GM18520 (cell line): ENCODE results near the gene SMIM24.
"Not testable (repeated sequence)": the region's sequence is repeated elsewhere in the genome, so short reads cannot be mapped to it uniquely, and the experiment has no call there.

Experiments
- ATAC-seq: cut with Tn5 transposase; IDR thresholded peaks from one replicate; pipeline ENCODE4 v1.9.1; 2021; ENCODE audit not compliant: unreplicated experiment

SMIM24 gene

DNA sequence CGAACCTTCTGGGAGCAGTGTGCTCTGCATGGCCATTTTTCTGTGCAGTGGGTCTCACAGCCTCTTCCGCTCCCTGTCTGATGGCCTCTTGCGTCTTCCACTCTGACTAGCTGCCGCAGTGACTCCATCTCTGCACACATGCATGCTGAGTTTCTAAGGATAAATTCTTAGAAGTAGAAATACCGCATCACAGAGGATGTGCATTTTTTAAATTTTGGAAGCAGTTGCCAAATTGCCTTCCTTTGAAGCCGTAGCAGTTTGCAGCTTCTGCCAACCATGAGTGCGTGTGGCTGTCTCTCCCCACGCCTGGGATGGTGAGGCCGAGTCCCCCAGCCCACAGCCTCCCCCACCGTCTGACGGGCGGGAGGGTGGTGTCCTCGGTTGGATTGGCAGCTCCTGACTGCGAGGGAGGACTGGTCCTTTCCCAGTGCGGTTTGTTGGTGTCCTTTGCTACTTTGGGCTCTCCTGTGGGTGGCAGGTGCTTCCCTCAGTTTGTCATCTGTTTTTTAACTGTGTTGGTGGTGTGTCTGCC, 35.6 kb upstream of the SMIM24 start:
- ATAC-seq: no peak

DNA sequence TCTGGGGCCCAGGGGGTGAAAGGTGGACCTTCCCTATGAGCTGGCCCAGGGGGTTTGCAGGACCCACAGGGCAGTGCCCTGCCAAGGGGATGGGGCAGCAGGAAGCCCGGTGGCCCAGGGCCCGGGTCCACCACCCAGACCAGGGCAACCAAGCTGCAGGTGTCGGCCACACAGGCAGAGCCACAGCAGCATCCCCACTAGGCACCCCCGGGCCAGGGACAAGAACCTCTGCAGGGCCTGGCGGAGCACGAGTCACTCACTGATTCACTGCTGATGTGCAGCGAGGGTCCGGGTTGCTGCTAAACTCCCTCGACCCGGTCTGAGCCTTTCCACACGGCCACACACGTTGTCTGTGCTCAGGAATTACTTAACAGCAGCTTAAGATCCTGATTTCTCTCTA, 34.6 kb upstream of the SMIM24 start:
- no peak for ATAC-seq

DNA sequence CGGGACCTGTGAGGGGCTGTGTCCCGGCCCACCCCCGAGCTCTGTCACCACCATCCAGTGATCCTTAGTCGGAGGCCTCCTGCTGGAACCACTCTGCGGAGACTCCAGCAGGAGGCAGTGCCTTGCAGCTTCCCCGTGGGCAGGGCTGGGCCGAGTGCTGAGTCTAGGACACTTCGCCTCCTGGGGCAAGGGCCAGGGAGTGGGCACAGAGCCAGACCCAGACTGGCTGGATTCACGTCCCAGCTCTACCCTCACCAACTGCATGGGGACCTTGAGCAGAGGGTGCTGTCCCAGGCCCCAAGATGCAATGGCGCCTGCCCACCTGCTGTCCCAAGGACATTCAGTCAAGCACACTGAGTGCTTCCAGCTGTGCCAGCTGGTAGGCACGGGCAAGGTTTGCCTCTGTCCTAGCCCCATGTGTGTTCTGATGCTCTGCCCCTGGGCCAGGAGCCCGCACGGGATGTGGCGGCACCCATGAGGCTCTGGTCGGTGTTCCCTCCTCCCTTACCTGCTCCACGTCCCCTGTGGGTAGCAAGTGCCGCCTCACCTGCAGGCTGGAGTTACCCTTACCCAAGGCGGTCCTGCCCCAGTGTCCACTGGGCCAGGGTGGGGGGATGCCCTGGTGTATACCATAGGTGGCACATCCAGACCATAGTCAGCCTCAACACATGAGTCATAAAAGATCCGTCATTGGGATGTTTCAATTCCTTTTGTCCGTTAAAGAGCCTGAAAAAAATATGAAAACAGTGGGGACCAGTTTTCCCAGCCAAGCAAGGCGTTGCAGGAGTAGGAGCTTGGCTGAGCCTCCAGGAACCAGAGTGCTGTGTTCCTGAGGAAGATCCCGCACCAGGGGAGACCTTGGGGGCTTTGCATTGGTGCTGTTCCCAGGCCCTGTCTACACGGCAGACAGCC, 33.2 kb upstream of the SMIM24 start:
- ATAC-seq: no peak

DNA sequence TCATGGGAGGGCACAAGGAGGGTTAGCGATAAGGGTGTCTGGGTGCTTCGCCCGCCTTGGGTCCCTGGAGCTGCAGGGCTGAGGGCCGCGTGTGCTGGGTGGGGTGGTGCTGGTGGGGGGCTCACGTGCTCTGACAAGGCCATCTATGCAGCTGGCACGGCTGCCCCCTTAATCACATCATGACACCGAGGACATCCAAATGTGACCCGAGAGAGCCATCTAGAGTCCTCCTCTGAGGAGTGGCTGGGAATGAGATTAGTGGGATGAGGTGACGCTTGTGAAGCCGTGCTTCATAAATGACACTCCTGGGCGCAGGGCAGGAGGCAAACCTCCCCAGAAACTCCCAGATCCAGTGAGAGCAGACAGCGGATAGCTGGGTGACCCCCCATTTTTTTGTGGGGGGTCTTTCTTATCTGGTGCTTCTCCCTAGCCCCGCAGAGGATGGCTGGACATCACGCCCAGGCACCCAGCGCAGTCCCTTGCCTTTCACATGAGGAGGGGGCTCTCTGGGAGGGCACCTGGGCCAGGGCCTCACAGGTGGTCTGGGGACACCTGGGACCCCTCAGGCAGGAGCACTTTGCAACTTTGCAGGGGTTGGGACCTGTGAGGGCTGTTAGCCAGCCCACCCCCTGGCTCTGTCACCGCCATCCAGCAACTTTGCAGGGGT, 32.4 kb upstream of the SMIM24 start:
- ATAC-seq: no peak

DNA sequence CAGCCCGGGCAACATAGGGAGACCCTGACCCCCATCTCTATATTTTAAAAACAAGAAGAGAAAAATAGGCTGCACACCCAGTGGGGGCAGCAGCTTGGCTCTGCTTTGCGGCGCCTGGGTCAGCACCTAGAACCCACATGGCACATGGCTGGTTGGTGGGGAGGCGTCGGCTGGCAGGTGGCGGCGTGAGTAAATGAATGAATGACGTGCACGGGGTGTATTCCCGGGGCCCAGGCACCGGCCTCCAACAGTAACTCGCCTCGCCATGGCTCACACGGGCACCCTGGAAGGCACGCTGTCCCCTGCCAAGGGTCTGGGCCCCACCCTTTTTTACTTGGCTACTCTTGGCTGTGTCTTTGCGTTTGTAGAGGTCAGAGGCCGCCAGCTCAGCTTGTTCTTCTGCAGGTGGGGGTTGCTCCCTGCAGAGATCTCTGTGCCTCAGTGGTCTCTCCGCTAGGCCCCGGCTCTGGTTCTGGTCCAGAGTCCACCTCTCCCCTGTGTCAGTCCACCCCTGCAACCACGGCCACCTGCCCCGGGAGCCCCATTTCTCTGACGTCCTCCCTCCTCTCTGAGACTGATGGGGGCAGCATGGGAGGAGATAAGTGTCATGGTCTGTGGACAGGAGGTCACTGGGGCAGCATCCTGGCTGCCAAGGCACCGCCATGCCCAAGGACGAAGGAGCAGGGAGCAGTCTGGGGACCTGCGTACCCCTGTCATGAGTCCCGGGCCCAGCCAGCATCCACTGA, 31.4 kb upstream of the SMIM24 start:
- no peak for ATAC-seq

DNA sequence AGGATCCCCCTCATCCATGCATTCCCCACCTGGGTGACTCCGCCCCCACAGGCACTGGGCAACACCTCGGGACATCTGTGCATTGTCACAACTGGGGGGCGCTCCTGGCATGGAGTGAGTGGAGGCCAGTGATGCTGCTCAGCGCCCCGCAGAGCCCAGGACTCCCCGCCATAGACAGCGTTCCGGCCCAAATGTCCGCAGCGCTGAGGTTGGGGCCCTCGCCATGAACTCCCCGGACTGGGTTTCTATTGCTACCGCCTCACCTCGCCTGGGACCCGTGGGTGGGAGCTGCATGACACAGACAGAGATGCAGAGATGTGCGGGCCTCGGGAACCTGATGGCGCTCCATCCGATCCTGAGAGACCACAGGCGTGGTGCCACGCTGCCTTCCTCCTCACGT, 30.4 kb upstream of the SMIM24 start:
- no peak for ATAC-seq

DNA sequence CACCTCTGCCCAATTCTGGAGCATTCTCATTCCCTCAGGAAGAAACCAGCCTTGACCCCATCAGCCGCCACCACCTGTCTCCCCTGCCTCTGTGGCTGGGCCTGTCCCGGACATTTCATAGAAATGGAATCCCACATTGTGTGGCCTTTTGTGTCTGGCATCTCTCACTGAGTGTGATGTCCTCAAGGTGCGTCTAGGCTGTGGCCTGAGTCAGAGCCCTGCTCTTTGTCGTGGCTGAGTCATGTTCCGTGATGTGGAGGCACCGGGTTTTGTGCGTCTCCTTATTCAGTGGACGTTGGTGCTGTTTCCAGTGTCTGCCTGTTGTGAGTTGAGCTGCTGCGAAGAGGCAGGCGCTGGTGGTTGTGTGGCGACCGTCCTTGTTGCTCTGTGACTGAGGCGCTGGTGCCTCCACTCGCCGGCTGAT, 29.3 kb upstream of the SMIM24 start:
- no peak for ATAC-seq

DNA sequence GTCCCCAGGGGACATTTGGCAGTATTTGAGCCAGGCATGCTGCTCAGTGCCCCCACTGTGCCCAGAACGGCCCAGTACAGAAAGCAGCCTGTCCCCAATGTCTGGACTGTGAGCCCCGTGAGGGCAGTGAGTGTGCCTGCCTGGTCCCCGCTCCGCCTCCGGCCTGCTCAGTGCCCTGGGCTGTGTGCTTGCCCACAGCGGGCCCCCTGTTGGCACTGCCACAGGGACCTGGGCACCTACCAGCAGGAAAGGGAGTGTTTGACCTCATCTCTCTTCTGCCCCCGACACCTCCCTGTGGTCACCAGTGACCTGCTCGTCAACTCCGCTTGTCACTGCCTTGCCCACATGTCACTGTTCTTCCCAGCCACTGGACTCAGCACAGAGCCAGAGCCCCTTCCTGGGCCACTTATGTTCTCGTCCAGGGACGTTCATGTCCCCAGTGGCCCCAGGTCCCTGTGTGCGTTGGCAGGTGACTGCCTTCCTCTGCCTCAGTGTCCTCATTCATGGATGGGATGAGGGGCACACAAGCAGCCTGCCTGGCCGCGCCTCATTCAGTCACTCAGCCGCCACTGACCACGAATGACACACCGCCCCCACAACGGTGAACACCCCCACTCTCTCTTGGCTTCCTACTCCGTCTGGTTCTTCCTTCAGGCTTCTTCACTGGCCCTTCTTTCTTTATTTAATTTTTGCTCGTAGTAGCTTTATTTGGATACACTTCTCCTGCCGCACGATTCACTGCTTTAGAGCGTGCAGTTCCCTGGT, 28.6 kb upstream of the SMIM24 start:
- ATAC-seq: no peak

DNA sequence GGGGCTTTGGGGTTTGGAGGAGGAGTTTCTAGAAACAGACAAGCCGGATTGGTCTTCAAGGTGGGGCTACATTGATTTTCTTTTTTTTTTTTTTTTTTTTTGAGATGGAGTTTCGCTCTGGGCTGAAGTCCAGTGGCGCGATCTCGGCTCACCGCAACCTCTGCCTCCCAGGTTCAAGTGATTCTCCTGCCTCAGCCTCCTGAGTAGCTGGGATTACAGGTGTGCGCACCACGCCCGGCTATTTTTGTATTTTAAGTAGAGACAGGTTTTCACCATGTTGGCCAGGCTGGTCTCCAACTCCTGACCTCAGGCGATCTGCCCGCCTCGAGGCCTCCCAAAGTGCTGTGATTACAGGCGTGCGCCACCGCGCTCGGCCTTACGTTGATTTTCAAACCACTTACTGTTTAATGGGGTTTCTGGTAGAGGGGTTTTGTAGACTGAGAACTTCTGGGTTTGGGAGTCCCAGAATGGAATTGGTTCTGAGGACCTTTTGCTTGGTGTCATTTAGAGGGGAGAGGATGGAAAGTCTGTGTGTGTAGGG, 27.9 kb upstream of the SMIM24 start:
- not testable (repeated sequence) for ATAC-seq

DNA sequence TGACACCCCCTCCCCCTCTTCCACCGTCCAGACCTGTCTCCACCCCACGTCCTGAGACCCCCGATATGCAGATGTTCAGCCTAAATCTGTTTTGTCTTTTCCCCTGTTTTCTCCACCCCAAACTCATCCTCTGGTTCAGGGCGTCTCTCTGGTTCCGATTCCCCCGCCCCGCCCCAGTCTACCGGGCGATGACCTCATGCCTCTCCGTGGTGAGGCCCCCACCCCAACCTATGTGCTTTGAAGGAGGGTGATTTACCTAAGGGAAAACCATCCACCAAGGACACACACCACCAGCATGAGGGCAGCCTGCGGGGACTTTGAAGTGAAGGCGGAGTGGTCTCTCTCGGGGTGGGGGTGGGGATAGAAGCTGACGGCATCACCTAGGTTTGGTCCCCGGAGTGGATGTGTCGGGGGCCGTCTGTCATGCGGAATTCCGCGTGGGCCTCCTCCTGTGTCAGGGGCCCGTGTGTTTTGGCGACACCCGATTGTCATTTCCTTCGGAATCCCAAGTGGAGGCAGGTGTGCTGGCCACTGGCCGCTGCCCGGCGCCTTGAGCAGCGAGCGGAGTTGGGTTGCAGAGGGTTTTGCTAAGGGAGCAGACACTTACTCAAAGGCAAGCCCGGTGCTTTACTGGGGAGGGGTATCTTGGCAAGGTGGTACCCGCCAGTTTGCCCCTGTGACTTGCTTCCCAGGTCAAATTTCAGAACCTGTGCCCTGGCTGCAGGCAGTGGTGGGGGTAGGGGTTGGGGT, 27.2 kb upstream of the SMIM24 start:
- ATAC-seq: no peak

DNA sequence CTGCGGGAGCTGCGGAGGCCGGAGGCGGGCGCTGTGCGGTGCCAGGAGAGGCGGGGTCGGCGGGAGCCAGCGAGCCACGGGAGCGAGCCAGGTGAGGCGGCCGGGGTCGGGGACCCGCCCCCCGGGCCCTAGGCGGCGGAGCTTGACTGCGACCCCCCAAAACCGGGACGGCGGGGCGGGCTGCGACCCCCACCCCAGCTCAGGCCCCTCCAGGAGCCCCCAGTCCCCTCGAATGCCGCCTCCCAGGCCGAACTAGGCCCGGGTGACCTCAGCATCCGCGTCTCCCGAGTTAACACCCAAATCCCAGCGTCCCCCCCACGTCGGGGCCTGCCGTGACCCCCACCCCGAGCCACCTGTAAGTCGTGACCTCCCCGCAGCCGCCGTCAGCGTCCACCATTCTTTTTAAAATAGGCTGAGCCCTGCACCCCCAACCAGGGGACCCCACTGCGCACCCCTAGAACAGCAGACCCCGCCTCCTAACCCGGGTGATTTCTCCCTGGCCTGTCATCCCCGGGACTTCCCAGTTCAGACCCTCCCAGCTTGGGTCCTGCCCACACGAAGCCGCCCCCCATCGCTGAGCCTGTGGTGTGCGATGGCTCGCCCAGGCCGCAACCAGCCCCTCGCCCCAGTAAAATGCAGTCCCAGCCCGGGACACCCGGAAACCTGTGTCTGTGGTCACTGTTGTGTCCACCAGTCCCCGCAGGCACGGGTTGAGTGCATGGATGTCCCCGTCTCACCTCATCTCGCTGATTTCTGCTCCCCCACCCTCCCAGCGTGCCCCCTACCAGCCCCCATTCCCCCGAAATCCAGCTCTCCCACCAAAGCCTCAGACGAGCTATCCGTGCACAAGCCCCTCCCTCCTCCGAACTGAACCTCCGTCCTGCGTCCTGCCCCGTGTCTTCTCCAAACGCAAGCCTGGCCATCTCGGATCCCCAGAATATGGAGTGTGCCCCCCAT, 26.3 kb upstream of the SMIM24 start:
- no peak for ATAC-seq

DNA sequence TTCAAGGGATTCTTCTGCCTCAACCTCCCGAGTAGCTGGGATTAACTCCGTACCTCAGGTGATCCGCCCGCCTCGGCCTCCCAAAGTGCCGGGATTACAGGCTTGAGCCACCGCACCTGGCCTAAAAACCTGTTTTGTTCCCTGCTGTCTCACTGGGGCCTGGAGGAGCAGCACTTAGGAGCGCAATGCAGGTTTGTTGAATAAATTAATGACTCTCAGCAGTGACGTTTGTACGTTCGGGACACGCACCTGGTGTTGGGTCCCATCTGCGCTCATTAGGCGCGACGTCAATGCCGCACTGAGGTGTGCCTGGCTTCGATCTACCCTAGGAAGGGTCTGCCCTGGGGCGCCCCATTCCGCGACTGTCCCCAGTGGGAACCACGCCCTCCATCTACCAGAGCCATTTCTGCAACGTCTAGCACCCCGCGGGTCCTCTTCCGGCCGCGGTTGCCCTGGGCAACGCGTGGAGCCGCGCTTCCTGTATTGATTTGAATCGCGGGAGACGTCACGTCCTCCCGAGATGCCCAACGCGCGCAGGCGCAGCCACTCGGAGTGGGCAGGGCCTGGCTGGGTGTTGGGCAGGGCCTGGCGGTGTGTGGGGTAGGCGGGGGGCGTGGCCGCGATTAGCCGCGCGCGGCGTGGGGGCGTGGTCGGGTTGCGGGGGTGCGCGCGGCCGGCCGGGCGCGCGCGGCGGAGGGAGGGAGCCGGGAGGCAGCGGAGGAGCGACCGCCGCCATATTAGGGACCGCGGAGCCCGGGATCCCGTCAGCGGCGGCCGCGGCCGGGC, 25.5 kb upstream of the SMIM24 start, which contains the start of gene FZR1:
Gene FZR1 (plus strand): TSS at position 714 of the 786 bp plus-strand sequence. CDS start 16,679 bp downstream, outside the sequence.
- ATAC-seq: peak; percentile 87

DNA sequence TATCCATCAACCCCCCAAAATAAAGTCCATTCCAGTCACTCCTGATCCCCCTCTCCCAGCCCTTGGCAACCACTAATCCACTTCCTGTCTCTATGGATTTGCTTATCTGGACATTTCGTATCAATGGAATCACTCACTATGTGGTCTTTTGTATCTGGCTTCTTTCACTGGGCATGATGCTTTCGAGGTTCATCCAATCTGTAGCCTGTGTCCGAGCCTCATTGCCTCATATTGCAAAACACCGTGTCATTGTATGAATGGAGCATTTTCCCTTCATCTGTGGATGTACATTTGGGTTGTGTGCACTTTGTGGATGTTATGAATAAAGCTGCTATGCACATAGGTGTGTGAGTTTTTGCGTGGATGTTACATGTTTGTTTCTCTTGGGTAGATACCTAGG, 24.4 kb upstream of the SMIM24 start:
- no peak for ATAC-seq

DNA sequence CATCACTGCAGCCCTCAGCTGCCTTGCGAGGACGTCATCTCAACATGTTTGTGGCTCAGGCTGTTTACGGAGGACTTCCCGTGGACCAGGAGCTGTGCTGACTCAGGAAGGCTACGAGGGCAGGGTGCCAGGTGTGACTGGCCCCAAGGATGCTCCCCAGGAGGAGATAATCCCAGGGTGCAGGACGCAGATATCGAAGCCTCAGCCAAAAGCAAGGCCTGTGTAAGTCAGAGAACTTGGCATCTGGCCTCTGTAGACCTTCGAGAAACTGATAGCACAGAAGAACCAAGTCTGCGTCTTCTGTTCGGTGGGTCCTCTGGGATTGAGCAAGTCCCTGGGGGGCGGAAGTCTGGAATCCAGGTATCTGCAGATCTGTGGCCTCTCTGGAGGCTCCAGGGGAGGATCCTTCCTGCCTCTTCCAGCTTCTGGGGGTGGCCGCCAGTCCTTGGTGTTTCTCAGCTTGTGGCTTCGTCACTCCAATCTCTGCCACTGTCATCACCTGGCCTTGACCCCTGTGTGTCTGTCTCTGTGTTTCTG, 22.8 kb upstream of the SMIM24 start:
- no peak for ATAC-seq

DNA sequence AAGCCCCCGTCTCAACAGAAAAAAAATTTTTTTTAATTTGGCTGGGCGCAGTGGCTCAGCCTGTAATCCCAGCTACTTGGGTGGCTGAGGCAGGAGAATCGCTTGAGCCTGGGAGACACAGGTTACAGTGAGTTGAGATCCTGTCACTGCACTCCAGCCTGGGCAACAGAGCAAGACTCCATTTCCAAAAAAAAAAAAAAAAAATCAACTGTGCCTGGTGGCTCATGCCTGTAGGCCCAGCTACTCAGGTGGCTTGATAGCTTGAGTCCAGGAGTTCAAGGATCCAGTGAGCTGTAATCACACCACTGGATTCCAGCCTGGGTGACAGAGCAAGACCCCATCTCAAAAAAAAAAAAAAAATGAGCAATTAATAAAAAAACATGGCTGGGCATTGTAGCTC, 21.5 kb upstream of the SMIM24 start:
- ATAC-seq: no peak

DNA sequence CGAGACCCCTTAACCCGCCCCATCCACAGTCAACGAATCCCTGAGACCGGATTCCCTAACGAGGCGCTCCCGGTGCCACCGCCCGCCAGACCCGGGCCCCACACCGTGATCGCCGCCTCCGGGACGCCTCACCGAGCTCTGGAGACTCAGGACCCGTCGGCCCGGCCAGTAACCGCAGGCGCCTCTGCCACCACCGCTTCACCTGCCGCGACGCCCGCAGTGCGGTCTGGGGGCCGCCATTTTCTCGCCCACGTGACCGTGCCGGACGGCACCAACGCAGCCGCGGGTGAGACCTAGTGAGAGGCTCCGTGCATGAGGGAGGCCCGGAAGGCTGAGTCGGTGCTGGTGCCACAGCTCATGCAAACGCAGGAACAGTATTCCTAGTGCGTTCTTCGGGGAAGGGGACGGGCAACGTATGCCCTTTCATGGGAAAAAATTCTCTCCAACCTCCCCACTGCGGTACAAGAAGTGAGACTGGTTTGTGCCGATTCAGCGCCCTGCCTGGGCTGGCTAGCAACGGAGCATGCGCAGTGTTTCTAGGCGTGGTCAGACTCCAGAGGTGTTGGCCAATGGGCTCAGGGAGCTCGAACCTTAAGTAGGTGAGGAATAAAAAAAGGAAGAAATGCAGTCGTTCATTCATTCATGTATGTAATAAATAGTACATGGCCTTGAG, 20.2 kb upstream of the SMIM24 start, which contains the start of gene DOHH:
Gene DOHH (minus strand): TSS at position 246 of the 673 bp plus-strand sequence. CDS start 3,860 bp downstream, outside the sequence.
- peak; percentile 72 for ATAC-seq
